Fibroblast of villous mesenchyme (primary cell): Measurements from ENCODE around the gene GPER1. TPM values are rescaled to one million over a fixed set of nuclear protein-coding genes. Genes with fewer than 3 reads are reported as not detected.

Experiments used
- DNase-seq: peaks from one replicate; pipeline ENCODE4 v3.0.0-alpha.2; 2010; ENCODE audit warnings: low read depth
- H3K4me3 ChIP-seq: 2 replicates; pipeline ENCODE4 v1.5.1; 2011; ENCODE audit warnings: low read depth, mild to moderate bottlenecking, low read length
- CTCF ChIP-seq: IDR thresholded peaks from 2 replicates; pipeline ENCODE4 v1.5.1; 2012; ENCODE audit warnings: low read depth, mild to moderate bottlenecking, low read length; ENCODE audit not compliant: insufficient read depth
- total RNA-seq: library from RNA; depleted of rRNA; stranded (reverse); fragments of >200 nt; gene quantifications from 2 replicates; pipeline ENCODE4 v1.2.3, GENCODE V29; 2012

GPER1 gene
- total RNA-seq, 1 donor: 2.6 TPM

DNA sequence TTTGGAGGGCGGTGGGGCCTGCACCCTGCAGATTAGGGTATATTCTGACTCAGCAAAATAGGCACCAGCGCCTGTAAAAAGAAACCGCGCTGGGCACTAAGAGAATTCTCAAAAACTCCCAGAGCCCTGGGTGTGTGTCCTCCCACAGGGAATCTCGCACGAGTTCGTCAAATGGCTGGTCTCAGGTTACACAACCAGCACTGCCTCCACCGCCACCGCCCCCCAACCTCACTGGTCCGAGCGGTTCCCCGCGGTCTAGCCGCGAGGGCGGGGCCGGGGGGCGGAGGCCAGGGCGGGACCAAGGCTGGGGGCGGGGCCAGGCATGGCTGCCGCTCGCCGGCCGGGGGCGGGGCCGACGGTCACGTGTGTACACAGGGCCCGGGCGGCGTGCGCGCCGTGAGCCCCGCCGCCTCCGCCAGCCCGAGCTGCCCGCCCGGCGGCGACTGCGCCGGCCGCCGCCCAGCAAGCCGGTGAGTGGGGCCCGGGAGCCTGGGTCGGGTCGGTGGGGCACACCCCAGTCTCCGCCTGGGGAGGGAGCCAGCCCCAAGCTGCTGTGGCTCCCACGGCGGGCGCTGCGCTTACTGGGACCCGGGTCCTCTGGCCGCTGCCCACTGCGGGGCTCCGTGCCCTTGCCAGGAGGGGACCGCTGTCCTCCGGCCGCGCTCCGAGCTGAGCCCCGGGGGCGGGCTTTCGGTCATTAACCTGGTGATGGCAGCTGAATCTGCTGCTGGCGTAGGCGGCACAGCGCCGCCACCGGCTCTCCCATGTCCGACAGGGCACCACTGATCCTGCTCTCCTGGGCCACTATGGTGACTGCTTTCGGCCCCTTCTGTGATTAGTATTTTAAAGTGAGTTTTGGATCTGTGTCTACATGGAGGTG lies 43.5 kb upstream of the GPER1 start, which contains the start of gene GPR146:
TSS of gene GPR146 (plus strand) at position 358 of the 880 bp plus-strand sequence. CDS start 12,970 bp downstream, outside the sequence.
- H3K4me3 ChIP-seq: peak within 1 kb of the TSS; percentile 65
- peak; percentile 61 for TF ChIP-seq CTCF
- peak; percentile 98 for DNase-seq

GRCh38 chr7:1045069-1046063 lies 42.5 kb upstream of the GPER1 start:
- no peak for DNase-seq
- peak overlapping the region; percentile 65 for H3K4me3 ChIP-seq
- TF ChIP-seq CTCF: no peak

- no peak overlapping the region for H3K4me3 ChIP-seq
- no peak for DNase-seq
- no peak for TF ChIP-seq CTCF
These were observed 40.9 kb upstream of the GPER1 start for GRCh38 chr7:1046722-1047679.

DNA sequence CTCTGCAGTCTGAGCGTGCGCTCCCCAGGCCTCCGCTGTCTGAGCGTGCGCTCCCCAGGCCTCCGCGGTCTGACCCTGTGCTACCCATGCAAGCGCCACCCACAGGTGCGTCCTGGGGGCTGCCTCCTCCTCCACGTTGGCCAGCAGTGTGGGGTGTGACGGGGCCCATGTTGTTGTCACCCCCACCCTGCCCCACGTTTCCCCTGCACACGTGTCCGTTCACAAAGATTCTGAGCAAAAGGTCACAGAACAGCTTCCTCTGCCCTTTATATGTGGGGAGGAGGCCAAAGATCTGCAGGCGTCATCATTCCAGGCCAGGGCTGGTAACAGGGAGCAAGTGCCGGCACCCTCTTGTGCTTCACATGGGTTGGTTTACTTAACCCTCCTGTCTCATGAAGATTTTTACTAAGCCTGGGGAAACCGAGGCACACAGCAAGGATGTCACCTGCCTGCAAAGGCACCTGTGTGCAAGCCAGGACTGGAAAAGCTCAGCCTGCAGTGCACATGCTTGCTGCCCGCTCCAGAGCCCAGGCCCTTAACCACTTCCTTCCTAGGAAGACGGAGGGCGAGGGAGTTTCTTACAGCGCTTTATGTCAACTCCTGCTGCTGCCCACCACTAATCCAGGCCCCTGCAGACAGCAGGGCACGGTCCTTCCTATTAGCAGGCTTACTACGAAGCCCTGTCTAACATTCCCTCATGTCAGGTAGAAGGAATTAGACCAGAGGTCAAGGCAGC lies 38.7 kb upstream of the GPER1 start:
- no peak overlapping the region for H3K4me3 ChIP-seq
- DNase-seq: no peak
- no peak for TF ChIP-seq CTCF

DNA sequence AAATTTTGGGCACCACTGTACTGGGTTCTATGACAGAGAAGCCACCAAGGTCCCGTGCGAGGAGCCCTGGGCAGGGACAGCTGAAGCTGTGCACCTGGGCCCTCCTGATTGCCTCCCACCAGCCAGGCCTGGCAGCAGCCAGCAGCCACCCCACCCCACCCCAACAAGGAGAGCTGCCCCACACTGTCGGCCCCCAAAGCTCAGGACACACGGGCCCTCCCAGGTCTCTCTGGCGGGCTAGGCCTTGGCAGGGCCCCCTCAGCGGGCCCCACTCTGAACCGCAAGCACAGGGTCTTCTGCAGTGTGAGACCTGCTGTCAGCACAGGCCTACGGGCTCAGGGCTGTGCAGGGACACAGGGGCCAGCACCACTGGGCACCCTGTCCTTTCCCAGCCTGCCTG lies 38.1 kb upstream of the GPER1 start:
- DNase-seq: no peak
- TF ChIP-seq CTCF: no peak
- no peak overlapping the region for H3K4me3 ChIP-seq
